ENCODE data around the gene RNF217. TPM values are rescaled to one million over a fixed set of nuclear protein-coding genes. Genes with fewer than 3 reads are reported as not detected.

RNF217 gene
- polyA plus RNA-seq, 1 donor (not counting 4 experiments of a cell fraction or from before 2014, with no cell fraction given) = 44.0 TPM

GRCh38 chr6:124970243-124970642 lies 8.0 kb downstream of the RNF217 start:
- FAIRE-seq (peak; percentile 76), DNase-seq (ENCODE audit: low read depth, low spot score) (no peak)
- Histone ChIP-seq H3K4me2 (ENCODE audit: control insufficient read depth, extremely low read depth, insufficient read depth, low read depth, low read length) (peak overlapping the region; percentile 6), H2AFZ (ENCODE audit: control insufficient read depth, low read length) (no peak overlapping the region), H3K27me3 (ENCODE audit: control insufficient read depth, extremely low read depth, insufficient read depth, low read length) (no peaks in the 10 kb centered on the region), H3K36me3 (ENCODE audit: control insufficient read depth in 2 of 2, extremely low read depth in 1 of 2, insufficient read depth in 2 of 2, low read length in 2 of 2) (peaks cover 11 to 29% of the 10 kb centered on the region in 2 experiments), H3K27ac (ENCODE audit: control insufficient read depth, insufficient read depth, low read length) (no peak overlapping the region), H3K9me1 (ENCODE audit: control insufficient read depth, extremely low read depth, insufficient read depth, low read length) (no peaks in the 10 kb centered on the region), H3K4me1 (ENCODE audit: control insufficient read depth, extremely low read depth, insufficient read depth, low read length) (peaks cover 34% of the 10 kb centered on the region), H3K9me3 (ENCODE audit: control insufficient read depth, low read depth, low read length) (no peaks in the 10 kb centered on the region), H3K9ac (ENCODE audit: control insufficient read depth, extremely low read depth, insufficient read depth, low read length) (no peak overlapping the region), H3K4me3 (ENCODE audit: control insufficient read depth in 2 of 3, extremely low read depth in 1 of 3, insufficient read depth in 2 of 3, low read depth in 1 of 3, low read length in 3 of 3) (no peak overlapping the region), H4K20me1 (ENCODE audit: control insufficient read depth, extremely low read depth, insufficient read depth, low read length) (peaks cover 4% of the 10 kb centered on the region), H3K79me2 (ENCODE audit: control insufficient read depth, insufficient read depth, low read length) (peaks cover 96% of the 10 kb centered on the region)
- no peak for TF ChIP-seq EZH2 (IDR thresholded peaks at IDR 0.05; ENCODE audit: low read length)
- no peak for TF ChIP-seq CTCF (optimal IDR thresholded peaks at IDR 0.05 in 1 of 3, IDR thresholded peaks at IDR 0.05 in 1 of 3, conservative IDR thresholded peaks at IDR 0.05 in 1 of 3; ENCODE audit: extremely low read depth in 1 of 3, insufficient read depth in 2 of 3, low read length in 3 of 3)
- dilution Hi-C loops (cut with MboI; ENCODE audit: extremely low pct_ligation_motif_present, low sequenced_read_pairs) = no loop called here

- H3K27ac ChIP-seq (ENCODE audit: control insufficient read depth, insufficient read depth, low read length) = no peak overlapping the region
- peaks cover under 1% of the 10 kb centered on the region for H4K20me1 ChIP-seq (ENCODE audit: control insufficient read depth, extremely low read depth, insufficient read depth, low read length)
- TF ChIP-seq CTCF (optimal IDR thresholded peaks at IDR 0.05 in 1 of 3, IDR thresholded peaks at IDR 0.05 in 1 of 3, conservative IDR thresholded peaks at IDR 0.05 in 1 of 3; ENCODE audit: extremely low read depth in 1 of 3, insufficient read depth in 2 of 3, low read length in 3 of 3) = no peak
- no peak for TF ChIP-seq EZH2 (IDR thresholded peaks at IDR 0.05; ENCODE audit: low read length)
- H3K4me2 ChIP-seq (ENCODE audit: control insufficient read depth, extremely low read depth, insufficient read depth, low read depth, low read length) = no peak overlapping the region
- no peaks in the 10 kb centered on the region for H3K9me1 ChIP-seq (ENCODE audit: control insufficient read depth, extremely low read depth, insufficient read depth, low read length)
- H3K27me3 ChIP-seq (ENCODE audit: control insufficient read depth, extremely low read depth, insufficient read depth, low read length) = no peaks in the 10 kb centered on the region
- FAIRE-seq = no peak
- DNase-seq (ENCODE audit: low read depth, low spot score) = no peak
- dilution Hi-C loops (cut with MboI; ENCODE audit: extremely low pct_ligation_motif_present, low sequenced_read_pairs) = no loop called here
- no peak overlapping the region for H2AFZ ChIP-seq (ENCODE audit: control insufficient read depth, low read length)
- H3K36me3 ChIP-seq (ENCODE audit: control insufficient read depth in 2 of 2, extremely low read depth in 1 of 2, insufficient read depth in 2 of 2, low read length in 2 of 2) = peaks cover 12 to 29% of the 10 kb centered on the region in 2 experiments
- H3K4me1 ChIP-seq (ENCODE audit: control insufficient read depth, extremely low read depth, insufficient read depth, low read length) = peaks cover 31% of the 10 kb centered on the region
- no peak overlapping the region for H3K4me3 ChIP-seq (ENCODE audit: control insufficient read depth in 2 of 3, extremely low read depth in 1 of 3, insufficient read depth in 2 of 3, low read depth in 1 of 3, low read length in 3 of 3)
- no peak overlapping the region for H3K9ac ChIP-seq (ENCODE audit: control insufficient read depth, extremely low read depth, insufficient read depth, low read length)
- H3K9me3 ChIP-seq (ENCODE audit: control insufficient read depth, low read depth, low read length) = no peaks in the 10 kb centered on the region
- H3K79me2 ChIP-seq (ENCODE audit: control insufficient read depth, insufficient read depth, low read length) = peaks cover 97% of the 10 kb centered on the region
Observed at GRCh38 chr6:124970763-124971162, 8.5 kb downstream of the RNF217 start.
